ENCODE data around the gene SCGB3A1. TPM values are rescaled to one million over a fixed set of nuclear protein-coding genes. Genes with fewer than 3 reads are reported as not detected.
A peak's percentile ranks its signal among the peaks of the same experiment; 100 is the strongest.

The SCGB3A1 gene
- total and polyA plus RNA-seq, 9 of the 15 experiments (the other 6 are each of a cell fraction or from before 2014, with no cell fraction given), result 0.33 TPM; not detected in 8

DNA sequence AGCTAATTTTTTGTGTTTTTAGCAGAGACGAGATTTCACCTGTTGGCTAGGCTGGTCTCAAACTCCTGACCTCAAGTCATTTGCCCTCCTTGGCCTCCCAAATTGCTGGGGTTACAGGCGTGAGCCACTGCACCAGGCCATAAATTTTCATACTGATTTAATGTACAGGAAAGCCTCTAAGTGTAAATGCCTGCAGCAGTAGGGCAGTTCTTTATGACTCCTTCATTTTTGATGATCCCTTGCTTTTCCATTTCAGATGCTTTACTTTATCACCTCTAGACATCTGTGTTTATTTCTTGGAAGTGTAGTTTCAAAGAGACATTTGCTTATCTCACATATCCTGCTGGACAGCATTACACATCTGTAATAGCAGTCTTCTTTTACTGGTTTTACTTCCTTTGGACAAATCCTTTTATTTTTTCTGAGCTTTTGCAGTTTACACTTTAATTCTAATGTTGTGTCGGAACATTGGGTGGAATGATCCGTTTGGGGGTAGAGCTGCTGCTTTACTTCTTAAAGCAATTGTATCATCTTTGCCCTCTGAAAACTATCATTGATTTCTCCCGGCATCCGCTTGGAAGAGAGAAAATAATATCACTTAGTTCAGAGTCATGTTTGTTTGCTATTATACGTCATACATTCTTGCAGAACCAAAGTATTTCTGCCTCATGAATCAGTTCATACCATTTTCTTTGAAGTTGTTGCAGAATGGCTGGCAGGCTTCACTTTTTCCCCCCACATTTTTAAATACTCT is 36.0 kb downstream of the SCGB3A1 start (continued):
- TF ChIP-seq MAFG (tag; conservative IDR thresholded peaks at IDR 0.05), result peak; percentile 67
- TF ChIP-seq, protein P1, sequence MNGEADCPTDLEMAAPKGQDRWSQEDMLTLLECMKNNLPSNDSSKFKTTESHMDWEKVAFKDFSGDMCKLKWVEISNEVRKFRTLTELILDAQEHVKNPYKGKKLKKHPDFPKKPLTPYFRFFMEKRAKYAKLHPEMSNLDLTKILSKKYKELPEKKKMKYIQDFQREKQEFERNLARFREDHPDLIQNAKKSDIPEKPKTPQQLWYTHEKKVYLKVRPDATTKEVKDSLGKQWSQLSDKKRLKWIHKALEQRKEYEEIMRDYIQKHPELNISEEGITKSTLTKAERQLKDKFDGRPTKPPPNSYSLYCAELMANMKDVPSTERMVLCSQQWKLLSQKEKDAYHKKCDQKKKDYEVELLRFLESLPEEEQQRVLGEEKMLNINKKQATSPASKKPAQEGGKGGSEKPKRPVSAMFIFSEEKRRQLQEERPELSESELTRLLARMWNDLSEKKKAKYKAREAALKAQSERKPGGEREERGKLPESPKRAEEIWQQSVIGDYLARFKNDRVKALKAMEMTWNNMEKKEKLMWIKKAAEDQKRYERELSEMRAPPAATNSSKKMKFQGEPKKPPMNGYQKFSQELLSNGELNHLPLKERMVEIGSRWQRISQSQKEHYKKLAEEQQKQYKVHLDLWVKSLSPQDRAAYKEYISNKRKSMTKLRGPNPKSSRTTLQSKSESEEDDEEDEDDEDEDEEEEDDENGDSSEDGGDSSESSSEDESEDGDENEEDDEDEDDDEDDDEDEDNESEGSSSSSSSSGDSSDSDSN (IDR thresholded peaks at IDR 0.05; ENCODE audit: borderline replicate concordance in 1 of 2, low read depth in 2 of 2, low read length in 2 of 2), result no peak
- TF ChIP-seq, protein P2, sequence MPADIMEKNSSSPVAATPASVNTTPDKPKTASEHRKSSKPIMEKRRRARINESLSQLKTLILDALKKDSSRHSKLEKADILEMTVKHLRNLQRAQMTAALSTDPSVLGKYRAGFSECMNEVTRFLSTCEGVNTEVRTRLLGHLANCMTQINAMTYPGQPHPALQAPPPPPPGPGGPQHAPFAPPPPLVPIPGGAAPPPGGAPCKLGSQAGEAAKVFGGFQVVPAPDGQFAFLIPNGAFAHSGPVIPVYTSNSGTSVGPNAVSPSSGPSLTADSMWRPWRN (IDR thresholded peaks at IDR 0.05; ENCODE audit: low read depth), result peak; percentile 88
- peak; percentile 78 for TF ChIP-seq C11orf30 (IDR thresholded peaks at IDR 0.05; ENCODE audit: low read depth)
- no peak for TF ChIP-seq TSHZ1 (CRISPR knock-in tag; IDR thresholded peaks at IDR 0.05)
- TF ChIP-seq FOXA3 (CRISPR knock-in tag; conservative IDR thresholded peaks at IDR 0.05 in 1 of 2, IDR thresholded peaks at IDR 0.05 in 1 of 2), result peak in 1 of 2 experiments; percentile 68; a peak in 2 of 4 replicates
- peak; percentile 95 for TF ChIP-seq SOX6 (IDR thresholded peaks at IDR 0.05)
- no peak for TF ChIP-seq KLF1 (tag; IDR thresholded peaks at IDR 0.05)
- TF ChIP-seq, protein P3, sequence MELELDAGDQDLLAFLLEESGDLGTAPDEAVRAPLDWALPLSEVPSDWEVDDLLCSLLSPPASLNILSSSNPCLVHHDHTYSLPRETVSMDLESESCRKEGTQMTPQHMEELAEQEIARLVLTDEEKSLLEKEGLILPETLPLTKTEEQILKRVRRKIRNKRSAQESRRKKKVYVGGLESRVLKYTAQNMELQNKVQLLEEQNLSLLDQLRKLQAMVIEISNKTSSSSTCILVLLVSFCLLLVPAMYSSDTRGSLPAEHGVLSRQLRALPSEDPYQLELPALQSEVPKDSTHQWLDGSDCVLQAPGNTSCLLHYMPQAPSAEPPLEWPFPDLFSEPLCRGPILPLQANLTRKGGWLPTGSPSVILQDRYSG (tag; conservative IDR thresholded peaks at IDR 0.05; ENCODE audit: low read depth), result no peak
- peak; percentile 93 for TF ChIP-seq FOXM1 (IDR thresholded peaks at IDR 0.05; ENCODE audit: low read depth)
- TF ChIP-seq FOXM1 (CRISPR knock-in tag; IDR thresholded peaks at IDR 0.05; ENCODE audit: low read depth), result no peak
- TF ChIP-seq NFATC3 (IDR thresholded peaks at IDR 0.05), result peak; percentile 79; the same call in 1 of the 2 replicates
- TF ChIP-seq LEF1 (IDR thresholded peaks at IDR 0.05), result peak; percentile 99
- no peak for TF ChIP-seq MCM5 (IDR thresholded peaks at IDR 0.05; ENCODE audit: low read depth)
- peak; percentile 57; the same call in 1 of the 2 replicates for TF ChIP-seq RNF2 (IDR thresholded peaks at IDR 0.05)
- no peak for TF ChIP-seq NUFIP1 (IDR thresholded peaks at IDR 0.05; ENCODE audit: partially characterized antibody)
- TF ChIP-seq NCOR1 (IDR thresholded peaks at IDR 0.05), result peak; percentile 98
- TF ChIP-seq TEAD1 (CRISPR knock-in tag; IDR thresholded peaks at IDR 0.05), result no peak; a peak in 1 of 4 replicates
- TF ChIP-seq BCOR (IDR thresholded peaks at IDR 0.05), result peak; percentile 75; the same call in 1 of the 2 replicates
- no peak for TF ChIP-seq ASH1L (IDR thresholded peaks at IDR 0.05; ENCODE audit: borderline replicate concordance, low read depth, partially characterized antibody)
- peak; percentile 76 for TF ChIP-seq POLR2AphosphoS5 (IDR thresholded peaks at IDR 0.05; ENCODE audit: control insufficient read depth, insufficient read depth, low read depth, low read length)
- TF ChIP-seq ZNF408 (CRISPR knock-in tag; IDR thresholded peaks at IDR 0.05; ENCODE audit: low read depth), result no peak
